Stomach (tissue), 4 donors: ENCODE results near the gene GNAS.

Experiments used
- CTCF ChIP-seq, 7 experiments: fragments of 450-650 bp in 4 of 7; fragments of 200-600 bp in 3 of 7; sonication (generic) in 3 of 7; IDR thresholded peaks; one replicate each; pipeline ENCODE4 v1.5.1; 2016 to 2019; ENCODE audit warnings: antibody characterized with exemption in 7 of 7, control low read depth in 2 of 7, mild to moderate bottlenecking in 1 of 7
- EP300 ChIP-seq: sonication (generic); formaldehyde crosslinking; IDR thresholded peaks from one replicate; pipeline ENCODE4 v1.6.1; 2017; ENCODE audit warnings: antibody characterized with exemption
- POLR2A ChIP-seq, 4 donors: fragments of 450-650 bp; IDR thresholded peaks; one replicate each; pipeline ENCODE4 v1.6.1; 2016; ENCODE audit warnings: antibody characterized with exemption in 4 of 4, control low read depth in 2 of 4, mild to moderate bottlenecking in 1 of 4, moderate library complexity in 1 of 4
- POLR2AphosphoS5 ChIP-seq, 3 donors: sonication (generic); formaldehyde crosslinking; IDR thresholded peaks; one replicate each; pipeline ENCODE4 v1.6.1; 2016; ENCODE audit warnings: antibody characterized with exemption in 3 of 3

- no peak for TF ChIP-seq CTCF (IDR thresholded peaks at IDR 0.05)
- no peak for TF ChIP-seq POLR2A (IDR thresholded peaks at IDR 0.05)
- TF ChIP-seq EP300 = no peak
- no peak for TF ChIP-seq POLR2AphosphoS5 (IDR thresholded peaks at IDR 0.05)
Measured at GRCh38 chr20:58900397-58900796, 47.9 kb downstream of the GNAS start.
